ENCODE results near the gene MS4A6A. TPM values are rescaled to one million over a fixed set of nuclear protein-coding genes. Genes with fewer than 3 reads are reported as not detected.
A peak's percentile ranks its signal among the peaks of the same experiment; 100 is the strongest.

MS4A6A gene
- total and polyA plus RNA-seq, 9 of the 15 experiments (the other 6 are each of a cell fraction or from before 2014, with no cell fraction given) = 0.57 to 9.5 (median 4.2) TPM

- TF ChIP-seq BACH1 (tag; IDR thresholded peaks at IDR 0.05) (peak; percentile 62; the same call in 1 of the 2 replicates), BRD9 (IDR thresholded peaks at IDR 0.05; ENCODE audit: low read depth, partially characterized antibody) (no peak), MBD1 (CRISPR knock-in tag; IDR thresholded peaks at IDR 0.05) (no peak), THAP12 (CRISPR knock-in tag; IDR thresholded peaks at IDR 0.05) (no peak), GABPB1 (CRISPR knock-in tag; IDR thresholded peaks at IDR 0.05) (no peak), JUNB (CRISPR knock-in tag; conservative IDR thresholded peaks at IDR 0.05) (no peak), ZNF668 (CRISPR knock-in tag; IDR thresholded peaks at IDR 0.05) (no peak), ZNF512 (tag; IDR thresholded peaks at IDR 0.05) (no peak), ATF1 (CRISPR knock-in tag; IDR thresholded peaks at IDR 0.05) (no peak), ATF1 (tag; IDR thresholded peaks at IDR 0.05) (peak; percentile 52; the same call in 1 of the 2 replicates), CLOCK (CRISPR knock-in tag; IDR thresholded peaks at IDR 0.05; ENCODE audit: borderline replicate concordance) (no peak), CXXC5 (CRISPR knock-in tag; IDR thresholded peaks at IDR 0.05) (peak; percentile 59), AFF1 (IDR thresholded peaks at IDR 0.05; ENCODE audit: low read depth in 1 of 2, partially characterized antibody in 2 of 2) (no peak), TFAP4 (CRISPR knock-in tag; IDR thresholded peaks at IDR 0.05; ENCODE audit: borderline replicate concordance) (no peak)
Observed at GRCh38 chr11:60127311-60127811, 55.5 kb downstream of the MS4A6A start (continued).

Measured in K562 (cell line).